ENCODE data around the gene SPDYE18.
"Not testable (repeated sequence)": the region's sequence is repeated elsewhere in the genome, so short reads cannot be mapped to it uniquely, and the experiment has no call there.

The SPDYE18 gene

GRCh38 chr7:77006127-77007110 is 55.9 kb downstream of the SPDYE18 start:
- not testable (repeated sequence) for H3K27ac ChIP-seq; DNase-seq (ENCODE audit: low read depth, low spot score)

GRCh38 chr7:77005461-77006057 is 56.8 kb downstream of the SPDYE18 start:
- H3K27ac ChIP-seq; DNase-seq (ENCODE audit: low read depth, low spot score): not testable (repeated sequence)

DNA sequence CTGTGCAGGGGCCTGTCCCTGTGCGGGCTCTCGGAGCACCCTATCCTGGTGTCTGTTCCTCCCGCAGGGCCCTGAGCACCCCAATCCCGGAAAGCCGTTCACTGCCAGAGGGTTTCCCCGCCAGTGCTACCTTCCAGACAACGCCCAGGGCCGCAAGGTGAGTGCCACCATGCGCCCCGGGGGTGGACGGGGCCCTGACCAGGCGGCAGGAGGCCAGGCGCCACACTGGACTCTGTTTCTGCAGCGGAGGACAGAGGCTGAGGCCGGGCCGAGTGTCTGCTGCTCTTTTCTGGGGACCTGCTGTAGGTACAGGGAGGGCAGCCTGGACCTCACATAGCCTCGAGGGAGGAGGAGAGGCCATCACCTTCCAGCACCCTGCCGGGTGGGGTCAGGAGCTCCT is 58.2 kb downstream of the SPDYE18 start:
- not testable (repeated sequence) for H3K27ac ChIP-seq; DNase-seq (ENCODE audit: low read depth, low spot score)

- not testable (repeated sequence) for H3K27ac ChIP-seq; DNase-seq (ENCODE audit: low read depth, low spot score)
Measured at GRCh38 chr7:77003241-77003640, 59.1 kb downstream of the SPDYE18 start.

DNA sequence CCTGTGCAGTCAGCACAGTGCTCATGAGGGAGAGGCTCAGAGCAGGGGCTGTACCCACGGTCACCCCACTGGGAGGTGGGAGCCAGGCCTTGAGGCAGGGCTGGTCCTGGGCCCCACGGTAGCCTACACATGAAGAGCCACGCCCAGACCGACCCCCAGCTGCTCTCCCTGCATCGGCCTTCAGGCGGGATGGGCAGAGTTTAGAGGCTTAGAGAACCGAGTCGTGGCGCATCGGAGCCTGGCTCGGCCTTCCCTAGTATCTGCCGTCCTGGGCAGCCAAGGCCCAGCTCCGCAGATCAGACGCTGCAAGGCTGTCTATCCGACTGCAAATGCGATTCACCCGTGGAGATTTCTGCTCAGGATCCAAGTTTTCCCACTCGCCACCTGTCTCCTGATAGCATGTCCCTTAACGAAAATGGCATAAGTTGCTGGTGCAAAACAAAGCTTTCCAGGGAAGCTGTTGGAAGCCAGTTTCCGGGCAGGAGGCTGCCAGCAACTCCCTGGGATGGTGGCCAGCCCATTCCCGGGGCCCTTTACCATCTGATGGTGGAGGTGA is 59.6 kb downstream of the SPDYE18 start:
- not testable (repeated sequence) for H3K27ac ChIP-seq; DNase-seq (ENCODE audit: low read depth, low spot score)

DNA sequence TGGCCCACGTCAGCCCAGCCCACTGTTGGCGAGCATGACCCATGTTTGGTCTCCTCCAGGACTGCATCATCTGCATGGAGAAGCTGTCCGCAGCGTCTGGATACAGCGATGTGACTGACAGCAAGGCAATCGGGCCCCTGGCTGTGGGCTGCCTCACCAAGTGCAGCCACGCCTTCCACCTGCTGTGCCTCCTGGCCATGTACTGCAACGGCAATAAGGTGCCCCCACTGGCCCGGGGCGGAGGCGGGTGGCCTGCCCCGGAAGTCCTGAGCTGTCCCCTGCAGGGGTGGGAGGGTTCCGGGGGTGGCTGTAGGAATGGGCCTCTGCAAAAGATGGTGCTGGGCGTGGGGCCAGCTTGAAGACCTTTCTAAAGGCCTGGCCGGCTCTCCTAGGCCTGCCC is 60.3 kb downstream of the SPDYE18 start:
- not testable (repeated sequence) for DNase-seq (ENCODE audit: low read depth, low spot score); H3K27ac ChIP-seq
